MM.1S (cell line): Measurements from ENCODE around the gene ATXN10.

Experiments
- DNase-seq: peaks from one replicate; pipeline ENCODE4 v3.0.0-alpha.2; 2015
- H2AFZ ChIP-seq: fragments of 300-600 bp; sonication (generic); 2 replicates; pipeline ENCODE4 v1.6.0; 2016; ENCODE audit warnings: antibody characterized with exemption, low read length
- H3F3A ChIP-seq: fragments of 300-600 bp; sonication (generic); 2 replicates; pipeline ENCODE4 v1.6.1; 2016; ENCODE audit warnings: mild to moderate bottlenecking, antibody characterized with exemption, low read length, moderate library complexity, mixed read lengths; ENCODE audit not compliant: insufficient read depth
- H3K27ac ChIP-seq: fragments of 300-600 bp; sonication (generic); 2 replicates; pipeline ENCODE4 v1.5.1; 2016; ENCODE audit warnings: mild to moderate bottlenecking, low read length
- H3K27me3 ChIP-seq: fragments of 300-600 bp; sonication (generic); replicated peaks from 2 replicates; pipeline ENCODE4 v1.6.0; 2016; ENCODE audit warnings: low read length; ENCODE audit not compliant: insufficient read depth
- H3K36me3 ChIP-seq: fragments of 300-600 bp; sonication (generic); replicated peaks from 2 replicates; pipeline ENCODE4 v1.6.1; 2016; ENCODE audit warnings: mild to moderate bottlenecking, low read length, mixed read lengths; ENCODE audit not compliant: insufficient read depth
- H3K4me1 ChIP-seq: fragments of 300-600 bp; sonication (generic); 2 replicates; pipeline ENCODE4 v1.6.1; 2016; ENCODE audit warnings: low read length, mixed read lengths
- H3K4me2 ChIP-seq: fragments of 300-600 bp; sonication (generic); 2 replicates; pipeline ENCODE4 v1.6.0; 2016; ENCODE audit warnings: low read depth, low read length
- H3K4me3 ChIP-seq: fragments of 300-600 bp; sonication (generic); 2 replicates; pipeline ENCODE4 v1.5.1; 2016; ENCODE audit warnings: low read length, mixed read lengths
- H3K79me2 ChIP-seq: fragments of 300-600 bp; sonication (generic); 2 replicates; pipeline ENCODE4 v1.6.1; 2016; ENCODE audit warnings: mixed run types, low read length, mixed read lengths
- H3K9ac ChIP-seq: fragments of 300-600 bp; sonication (generic); 2 replicates; pipeline ENCODE4 v1.6.1; 2016; ENCODE audit warnings: low read length, mixed read lengths
- H3K9me2 ChIP-seq: fragments of 300-600 bp; sonication (generic); replicated peaks from 2 replicates; pipeline ENCODE4 v1.6.1; 2016; ENCODE audit warnings: mild to moderate bottlenecking, low read length, mixed read lengths; ENCODE audit not compliant: insufficient read depth
- H3K9me3 ChIP-seq: fragments of 300-600 bp; sonication (generic); replicated peaks from 2 replicates; pipeline ENCODE4 v1.6.1; 2016; ENCODE audit warnings: mild to moderate bottlenecking, low read length, mixed read lengths; ENCODE audit not compliant: insufficient read depth
- H4K20me1 ChIP-seq: fragments of 300-600 bp; sonication (generic); 2 replicates; pipeline ENCODE4 v1.6.1; 2016; ENCODE audit warnings: mild to moderate bottlenecking, low read length, moderate library complexity, mixed read lengths; ENCODE audit not compliant: insufficient read depth
- EZH2 ChIP-seq: fragments of 300-600 bp; sonication (generic); optimal IDR thresholded peaks from 2 replicates; pipeline ENCODE3; 2017; ENCODE audit warnings: low read depth, mild to moderate bottlenecking, antibody characterized with exemption, low read length, mixed read lengths
- EZH2phosphoT487 ChIP-seq: fragments of 300-600 bp; sonication (generic); IDR thresholded peaks from 2 replicates; pipeline ENCODE4 v1.6.1; 2018; ENCODE audit warnings: antibody characterized with exemption, low read length
- TF ChIP-seq, protein P1 (sequence below): fragments of 300-600 bp; sonication (generic); IDR thresholded peaks from 2 replicates; pipeline ENCODE4 v1.5.1; 2016; ENCODE audit warnings: antibody characterized with exemption, low read length, mixed read lengths

The ATXN10 gene

DNA sequence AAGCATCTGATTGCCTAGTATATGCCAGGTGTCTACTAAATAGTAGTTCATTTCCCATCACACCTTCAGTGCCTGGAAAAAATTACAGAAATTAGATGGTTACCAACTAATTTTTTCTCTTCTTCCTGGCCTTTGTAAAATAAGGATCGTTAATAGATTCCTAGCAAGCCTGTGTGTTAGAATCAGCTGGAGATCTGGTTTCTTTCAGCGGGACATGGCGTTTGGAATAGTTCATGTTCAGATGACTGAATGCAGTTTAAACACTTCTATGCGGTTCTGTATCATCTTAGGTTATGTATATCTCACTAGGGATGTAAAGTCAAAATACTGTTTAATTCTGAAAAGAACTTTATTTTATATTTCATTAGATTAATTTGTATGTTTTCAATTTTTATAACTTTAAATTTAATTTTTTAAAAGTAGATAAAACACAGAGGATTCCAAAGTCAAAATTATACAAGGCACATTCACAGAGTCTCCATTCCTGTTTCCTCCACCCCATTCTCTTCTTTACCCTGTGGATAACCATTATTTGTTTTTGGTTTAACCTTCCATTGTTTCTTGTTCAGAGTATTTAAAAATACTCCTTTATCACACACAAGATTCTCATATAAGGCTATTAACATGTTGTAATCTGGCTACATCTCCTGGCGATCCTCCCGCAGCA lies 132.8 kb downstream of the ATXN10 start:
- Histone ChIP-seq H3K79me2 (no peaks in the 10 kb centered on the region), H3K9ac (no peak overlapping the region), H3K4me1 (no peaks in the 10 kb centered on the region), H3F3A (no peaks in the 10 kb centered on the region), H3K9me3 (no peaks in the 10 kb centered on the region), H2AFZ (no peak overlapping the region), H4K20me1 (no peaks in the 10 kb centered on the region), H3K27me3 (no peaks in the 10 kb centered on the region), H3K9me2 (no peaks in the 10 kb centered on the region), H3K4me3 (no peak overlapping the region), H3K4me2 (no peak overlapping the region), H3K36me3 (no peaks in the 10 kb centered on the region), H3K27ac (no peak overlapping the region)
- no peak for TF ChIP-seq EZH2phosphoT487
- TF ChIP-seq, protein P1, sequence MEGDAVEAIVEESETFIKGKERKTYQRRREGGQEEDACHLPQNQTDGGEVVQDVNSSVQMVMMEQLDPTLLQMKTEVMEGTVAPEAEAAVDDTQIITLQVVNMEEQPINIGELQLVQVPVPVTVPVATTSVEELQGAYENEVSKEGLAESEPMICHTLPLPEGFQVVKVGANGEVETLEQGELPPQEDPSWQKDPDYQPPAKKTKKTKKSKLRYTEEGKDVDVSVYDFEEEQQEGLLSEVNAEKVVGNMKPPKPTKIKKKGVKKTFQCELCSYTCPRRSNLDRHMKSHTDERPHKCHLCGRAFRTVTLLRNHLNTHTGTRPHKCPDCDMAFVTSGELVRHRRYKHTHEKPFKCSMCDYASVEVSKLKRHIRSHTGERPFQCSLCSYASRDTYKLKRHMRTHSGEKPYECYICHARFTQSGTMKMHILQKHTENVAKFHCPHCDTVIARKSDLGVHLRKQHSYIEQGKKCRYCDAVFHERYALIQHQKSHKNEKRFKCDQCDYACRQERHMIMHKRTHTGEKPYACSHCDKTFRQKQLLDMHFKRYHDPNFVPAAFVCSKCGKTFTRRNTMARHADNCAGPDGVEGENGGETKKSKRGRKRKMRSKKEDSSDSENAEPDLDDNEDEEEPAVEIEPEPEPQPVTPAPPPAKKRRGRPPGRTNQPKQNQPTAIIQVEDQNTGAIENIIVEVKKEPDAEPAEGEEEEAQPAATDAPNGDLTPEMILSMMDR = no peak
- no peak for TF ChIP-seq EZH2
- DNase-seq = no peak

DNA sequence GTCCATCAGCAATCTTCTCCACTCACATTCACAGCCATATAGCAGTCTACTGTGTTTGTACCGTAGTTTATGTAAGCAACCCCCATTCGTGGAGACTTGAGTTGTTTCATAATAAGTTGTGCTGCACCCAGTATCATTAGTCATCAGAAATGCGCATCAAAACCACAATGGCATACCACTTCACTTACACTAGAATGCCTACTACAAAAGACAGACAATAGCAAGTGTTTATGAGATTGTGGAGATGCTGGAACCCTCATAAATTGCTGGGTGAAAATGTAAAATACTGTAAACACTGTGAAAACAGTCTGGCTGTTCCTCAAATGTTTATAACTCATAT lies 133.3 kb downstream of the ATXN10 start:
- Histone ChIP-seq H3K27ac (no peak overlapping the region), H2AFZ (no peak overlapping the region), H3K4me3 (no peak overlapping the region), H3K27me3 (no peaks in the 10 kb centered on the region), H3K4me2 (no peak overlapping the region), H3K4me1 (no peaks in the 10 kb centered on the region), H4K20me1 (no peaks in the 10 kb centered on the region), H3K36me3 (no peaks in the 10 kb centered on the region), H3K79me2 (no peaks in the 10 kb centered on the region), H3K9ac (no peak overlapping the region), H3K9me2 (no peaks in the 10 kb centered on the region), H3K9me3 (no peaks in the 10 kb centered on the region), H3F3A (no peaks in the 10 kb centered on the region)
- no peak for DNase-seq
- TF ChIP-seq EZH2 = no peak
- TF ChIP-seq, protein P1 = no peak
- TF ChIP-seq EZH2phosphoT487 = no peak

DNA sequence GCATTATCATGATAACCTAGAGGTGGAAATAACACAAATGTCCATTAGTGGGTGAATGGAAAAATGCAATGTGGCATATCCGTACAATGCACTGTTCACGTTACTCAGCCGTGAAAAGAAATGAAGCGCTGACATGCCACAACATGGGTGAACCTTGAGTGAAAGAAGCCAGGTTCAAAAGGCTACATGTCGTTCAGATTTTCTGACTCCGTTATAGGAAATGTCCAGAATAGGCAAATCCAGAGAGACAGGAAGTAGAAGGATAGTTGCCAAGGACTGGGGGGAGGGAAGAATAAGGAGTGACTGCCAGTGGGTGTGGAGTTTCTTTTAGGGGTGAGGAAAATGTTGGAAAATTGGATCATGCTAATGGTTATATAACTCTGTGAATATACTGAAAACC lies 133.8 kb downstream of the ATXN10 start:
- Histone ChIP-seq H3K9ac (no peak overlapping the region), H3K4me1 (no peaks in the 10 kb centered on the region), H3K79me2 (no peaks in the 10 kb centered on the region), H3K9me2 (no peaks in the 10 kb centered on the region), H3K9me3 (no peaks in the 10 kb centered on the region), H3K27me3 (no peaks in the 10 kb centered on the region), H3K4me3 (no peak overlapping the region), H3K4me2 (no peak overlapping the region), H3K27ac (no peak overlapping the region), H3F3A (no peaks in the 10 kb centered on the region), H3K36me3 (no peaks in the 10 kb centered on the region), H4K20me1 (no peaks in the 10 kb centered on the region), H2AFZ (no peak overlapping the region)
- TF ChIP-seq EZH2 = no peak
- DNase-seq = no peak

DNA sequence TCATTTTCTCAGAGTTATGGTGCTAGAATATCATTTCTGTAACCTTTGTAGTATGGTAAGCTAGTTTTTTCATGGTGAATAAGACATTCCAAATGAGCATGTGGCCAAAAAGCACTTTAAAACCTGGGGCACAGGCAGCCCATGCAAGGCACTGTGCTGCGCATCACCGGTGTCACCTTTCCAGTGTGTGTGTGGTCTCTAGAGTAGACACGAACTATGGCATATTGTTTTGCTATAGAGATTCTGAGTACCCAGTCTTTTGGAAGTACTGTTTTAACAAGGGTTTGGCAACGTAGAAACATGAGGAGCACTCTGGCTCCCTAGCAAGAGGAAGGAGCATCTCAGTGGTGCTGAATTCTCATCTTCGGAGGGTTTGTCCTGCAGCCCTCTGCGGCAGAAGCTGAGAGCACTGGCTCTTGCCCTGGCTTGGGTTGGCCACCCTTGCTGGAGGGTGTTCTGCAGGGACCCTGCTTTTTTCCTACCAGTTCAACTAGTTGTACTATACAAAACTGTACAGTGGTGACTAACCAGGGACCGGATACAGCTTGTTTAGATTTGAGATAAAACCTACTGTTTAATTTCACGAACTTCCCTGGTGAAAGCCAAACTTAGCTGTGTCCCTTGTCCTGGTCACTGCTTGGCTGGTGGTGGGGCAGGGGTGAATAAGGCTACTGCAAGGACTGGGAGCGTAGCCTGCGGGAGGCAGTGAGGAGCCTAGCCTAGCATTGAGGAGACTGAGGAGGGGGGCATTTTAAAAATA lies 135.7 kb downstream of the ATXN10 start:
- H3K9me2 ChIP-seq = no peaks in the 10 kb centered on the region
- no peak overlapping the region for H3K4me2 ChIP-seq
- H3K4me1 ChIP-seq = no peaks in the 10 kb centered on the region
- no peak overlapping the region for H3K27ac ChIP-seq
- H3K36me3 ChIP-seq = no peaks in the 10 kb centered on the region
- no peaks in the 10 kb centered on the region for H3K79me2 ChIP-seq
- no peaks in the 10 kb centered on the region for H3K27me3 ChIP-seq
- no peaks in the 10 kb centered on the region for H4K20me1 ChIP-seq
- no peak overlapping the region for H2AFZ ChIP-seq
- no peaks in the 10 kb centered on the region for H3K9me3 ChIP-seq
- H3K4me3 ChIP-seq = no peak overlapping the region
- no peaks in the 10 kb centered on the region for H3F3A ChIP-seq
- H3K9ac ChIP-seq = no peak overlapping the region
- TF ChIP-seq EZH2phosphoT487 = no peak
- no peak for TF ChIP-seq EZH2
- TF ChIP-seq, protein P1 = no peak
- DNase-seq = no peak
